CD4-positive, alpha-beta memory T cell (primary cell): Measurements from ENCODE around the gene CHD5. TPM values are rescaled to one million over a fixed set of nuclear protein-coding genes. Genes with fewer than 3 reads are reported as not detected.
"Not testable (repeated sequence)": the region's sequence is repeated elsewhere in the genome, so short reads cannot be mapped to it uniquely, and the experiment has no call there.

Experiments used
- CTCF ChIA-PET: fragments of 350-600 bp; sonication (Branson Sonifier 250); formaldehyde crosslinking; loops from one replicate; lab custom pipeline; 2021; ENCODE audit warnings: inconsistent platforms; ENCODE audit not compliant: partially characterized antibody; lab: Charles Lee
- POLR2A ChIA-PET: fragments of 350-600 bp; sonication (Branson Sonifier 250); formaldehyde crosslinking; loops from one replicate; lab custom pipeline; 2021; ENCODE audit not compliant: partially characterized antibody; lab: Charles Lee
- DNase-seq, 5 donors: peaks; one replicate each; pipeline versions ENCODE4 v3.0.0 to v3.0.0-alpha.2; 2020 to 2022; ENCODE audit warnings: mixed read lengths in 1 of 5
- H3K27ac ChIP-seq: one replicate; pipeline ENCODE4 v1.7.0; 2013; ENCODE audit warnings: low read depth, low read length
- H3K27me3 ChIP-seq: 2 replicates; pipeline ENCODE4 v1.7.0; 2013; ENCODE audit warnings: mild to moderate bottlenecking, low read length, moderate library complexity; ENCODE audit not compliant: insufficient read depth
- H3K36me3 ChIP-seq: 2 replicates; pipeline ENCODE4 v1.7.0; 2013; ENCODE audit warnings: mild to moderate bottlenecking, low read length, moderate library complexity; ENCODE audit not compliant: insufficient read depth
- H3K4me1 ChIP-seq: 2 replicates; pipeline ENCODE4 v1.7.0; 2013; ENCODE audit warnings: mild to moderate bottlenecking, low read length, moderate library complexity; ENCODE audit not compliant: insufficient read depth
- H3K4me3 ChIP-seq, 2 donors: one replicate each; pipeline ENCODE4 v1.7.0; 2013; ENCODE audit warnings: low read length in 2 of 2, mild to moderate bottlenecking in 1 of 2
- H3K9me3 ChIP-seq, 2 donors: one replicate each; pipeline ENCODE4 v1.7.0; 2013; ENCODE audit warnings: low read length in 2 of 2, control low read depth in 1 of 2; ENCODE audit not compliant: control insufficient read depth in 1 of 2
- H3K27ac Mint-ChIP-seq, 7 donors: one replicate each; pipeline ENCODE4 v1.8.0; 2020 to 2021; ENCODE audit warnings: mixed read lengths in 7 of 7, mild to moderate bottlenecking in 6 of 7, inconsistent platforms in 3 of 7, moderate library complexity in 3 of 7
- H3K27me3 Mint-ChIP-seq, 2 donors: one replicate each; pipeline ENCODE4 v1.8.0; 2020 to 2021; ENCODE audit warnings: mixed read lengths in 2 of 2
- H3K36me3 Mint-ChIP-seq, 2 donors: one replicate each; pipeline ENCODE4 v1.8.0; 2020 to 2021; ENCODE audit warnings: mixed read lengths in 2 of 2, inconsistent platforms in 1 of 2, mild to moderate bottlenecking in 1 of 2
- H3K4me1 Mint-ChIP-seq, 4 donors: one replicate each; pipeline ENCODE4 v1.8.0; 2020 to 2021; ENCODE audit warnings: mixed read lengths in 4 of 4, mild to moderate bottlenecking in 1 of 4
- H3K4me3 Mint-ChIP-seq, 8 donors: one replicate each; pipeline ENCODE4 v1.8.0; 2020 to 2021; ENCODE audit warnings: mixed read lengths in 8 of 8, mild to moderate bottlenecking in 7 of 8, moderate library complexity in 6 of 8, inconsistent platforms in 3 of 8
- H3K9me3 Mint-ChIP-seq, 8 donors: one replicate each; pipeline ENCODE4 v1.8.0; 2020 to 2021; ENCODE audit warnings: mixed read lengths in 8 of 8, mild to moderate bottlenecking in 5 of 8, inconsistent platforms in 3 of 8, moderate library complexity in 1 of 8
- intact Hi-C: fragments of 100-400 bp; cut with micrococcal nuclease; formaldehyde crosslinking; loops from one replicate; pipeline ENCODE4 v1.15.1; 2023
- polyA plus RNA-seq, 2 donors: library from polyadenylated mRNA; unstranded; fragments of 300-500 nt; fragmentation: Illumina TruSeq; gene quantifications; one replicate each; pipeline ENCODE4 v1.2.3, GENCODE V29; 2021
- total RNA-seq, 2 experiments: library from RNA; stranded (reverse); gene quantifications; one replicate each; pipeline ENCODE4 v1.2.3, GENCODE V29; 2021

The CHD5 gene
- total and polyA plus RNA-seq, 4 experiments from 2014 or later = 0.06 to 0.17 TPM; not detected in 2

DNA sequence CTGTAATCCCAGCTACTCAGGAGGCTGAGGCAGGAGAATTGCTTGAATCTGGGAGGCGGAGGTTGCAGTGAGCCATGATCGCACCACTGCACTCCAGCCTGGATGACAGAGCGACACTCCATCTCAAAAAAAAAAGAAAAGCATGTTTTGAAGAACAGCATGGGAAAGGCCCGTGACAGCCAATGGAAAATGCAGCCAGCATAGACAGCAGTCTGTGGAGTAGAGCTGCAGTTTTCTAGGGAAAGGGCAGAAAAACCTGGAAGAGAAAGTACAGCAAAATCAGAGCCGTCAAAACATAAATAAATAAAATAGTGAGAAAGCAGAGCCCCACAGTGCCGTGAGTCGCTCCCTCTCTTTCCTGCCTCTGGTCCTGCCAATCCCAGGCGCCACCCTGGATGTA, 103.1 kb downstream of the CHD5 start:
- peaks cover 63% of the 10 kb centered on the region for H3K36me3 ChIP-seq
- H3K9me3 Mint-ChIP-seq, H3K27ac ChIP-seq, H3K4me1 ChIP-seq, intact Hi-C loops, H3K4me3 Mint-ChIP-seq, H3K27me3 ChIP-seq, H3K4me1 Mint-ChIP-seq, POLR2A ChIA-PET, DNase-seq, H3K4me3 ChIP-seq, H3K9me3 ChIP-seq, CTCF ChIA-PET, H3K27me3 Mint-ChIP-seq: not testable (repeated sequence)
- H3K27ac Mint-ChIP-seq = peak overlapping the region in 1 of 7 donors; percentile 18
- peaks cover 32 to 67% of the 10 kb centered on the region in 2 donors for H3K36me3 Mint-ChIP-seq

DNA sequence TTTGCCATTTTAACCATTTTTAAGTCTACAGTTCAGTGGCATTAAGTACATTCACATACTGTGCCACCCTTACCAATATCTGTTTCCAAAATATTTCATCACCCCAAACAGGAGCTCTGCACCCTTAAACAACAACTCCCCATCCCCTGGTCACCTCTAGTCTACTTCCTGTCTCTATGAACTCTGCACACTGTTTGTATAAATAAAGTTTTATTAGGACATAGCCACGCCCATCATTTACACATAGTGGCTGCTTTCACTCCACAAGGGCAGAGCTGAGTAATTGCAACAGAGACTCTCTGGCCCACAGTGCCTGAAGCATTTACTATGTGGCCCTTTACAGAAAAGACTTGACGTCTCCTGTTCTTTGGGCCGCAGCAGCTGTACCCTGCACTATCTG, 104.4 kb downstream of the CHD5 start:
- peaks cover 55% of the 10 kb centered on the region for H3K36me3 ChIP-seq
- no peaks in the 10 kb centered on the region for H3K4me1 ChIP-seq
- Mint-ChIP-seq H3K9me3 (no peaks in the 10 kb centered on the region), H3K4me3 (no peak overlapping the region), H3K27me3 (no peaks in the 10 kb centered on the region), H3K36me3 (peaks cover 27 to 57% of the 10 kb centered on the region in 2 donors), H3K4me1 (peaks cover 0 to 6% (median 0%) of the 10 kb centered on the region in 4 donors), H3K27ac (peak overlapping the region in 1 of 7 donors; percentile 50)
- no peaks in the 10 kb centered on the region for H3K27me3 ChIP-seq
- no peak overlapping the region for H3K4me3 ChIP-seq
- ChIA-PET POLR2A (interaction anchor here (0.6 kb wide), 2 partner anchors 48 to 243 kb away, joined by 3 read pairs; no protein-coding TSS in a partner anchor), CTCF (no interaction called here)
- no peak overlapping the region for H3K27ac ChIP-seq
- no peak for DNase-seq
- intact Hi-C loops = no loop called here
- no peaks in the 10 kb centered on the region for H3K9me3 ChIP-seq

DNA sequence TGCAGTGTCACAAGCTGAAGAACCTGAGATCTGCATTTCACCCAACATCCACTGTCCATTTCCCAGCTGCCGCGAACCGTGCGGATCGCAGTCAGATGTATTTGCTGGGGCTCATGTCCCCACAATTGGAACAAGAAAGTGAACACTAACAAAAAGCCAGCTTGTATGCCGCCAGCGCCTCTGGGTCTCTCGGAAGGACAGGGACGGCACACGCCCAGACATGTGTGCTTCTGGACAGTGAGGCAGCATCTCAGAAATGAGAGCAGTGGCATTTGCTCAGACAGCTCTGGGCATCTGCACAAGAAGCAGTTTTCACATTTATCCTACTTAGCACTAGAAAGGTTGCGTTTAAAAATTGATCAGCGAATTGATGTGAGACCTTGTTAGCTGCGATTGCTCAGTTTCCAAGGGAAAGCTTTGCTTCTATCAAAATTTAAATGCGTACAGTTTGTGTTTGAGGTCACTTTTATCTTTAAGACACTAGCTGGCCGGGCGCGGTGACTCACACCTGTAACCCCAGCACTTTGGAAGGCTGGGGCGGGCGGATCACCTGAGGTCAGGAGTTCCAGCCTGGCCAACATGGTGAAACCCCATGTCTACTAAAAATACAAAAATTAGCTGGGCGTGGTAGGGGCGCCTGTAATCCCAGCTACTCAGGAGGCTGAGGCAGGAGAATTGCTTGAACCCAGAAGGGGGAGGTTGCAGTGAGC, 105.8 kb downstream of the CHD5 start:
- no peaks in the 10 kb centered on the region for H3K27me3 Mint-ChIP-seq
- no peaks in the 10 kb centered on the region for H3K9me3 Mint-ChIP-seq
- intact Hi-C loops = no loop called here
- no peak overlapping the region for H3K27ac ChIP-seq
- no peaks in the 10 kb centered on the region for H3K27me3 ChIP-seq
- no peak overlapping the region for H3K4me3 Mint-ChIP-seq
- no peak overlapping the region for H3K4me3 ChIP-seq
- no peaks in the 10 kb centered on the region for H3K4me1 ChIP-seq
- no peak overlapping the region for H3K27ac Mint-ChIP-seq
- ChIA-PET CTCF (no interaction called here), POLR2A (interaction anchor here (1.3 to 1.7 kb wide), 2 partner anchors 48 to 80 kb away, joined by 4 to 6 read pairs; no protein-coding TSS in a partner anchor)
- H3K36me3 Mint-ChIP-seq = peaks cover 21 to 53% of the 10 kb centered on the region in 2 donors
- peaks cover 49% of the 10 kb centered on the region for H3K36me3 ChIP-seq
- DNase-seq = no peak
- H3K4me1 Mint-ChIP-seq = peaks cover 0 to 3% (median under 1%) of the 10 kb centered on the region in 4 donors
- H3K9me3 ChIP-seq = no peaks in the 10 kb centered on the region

DNA sequence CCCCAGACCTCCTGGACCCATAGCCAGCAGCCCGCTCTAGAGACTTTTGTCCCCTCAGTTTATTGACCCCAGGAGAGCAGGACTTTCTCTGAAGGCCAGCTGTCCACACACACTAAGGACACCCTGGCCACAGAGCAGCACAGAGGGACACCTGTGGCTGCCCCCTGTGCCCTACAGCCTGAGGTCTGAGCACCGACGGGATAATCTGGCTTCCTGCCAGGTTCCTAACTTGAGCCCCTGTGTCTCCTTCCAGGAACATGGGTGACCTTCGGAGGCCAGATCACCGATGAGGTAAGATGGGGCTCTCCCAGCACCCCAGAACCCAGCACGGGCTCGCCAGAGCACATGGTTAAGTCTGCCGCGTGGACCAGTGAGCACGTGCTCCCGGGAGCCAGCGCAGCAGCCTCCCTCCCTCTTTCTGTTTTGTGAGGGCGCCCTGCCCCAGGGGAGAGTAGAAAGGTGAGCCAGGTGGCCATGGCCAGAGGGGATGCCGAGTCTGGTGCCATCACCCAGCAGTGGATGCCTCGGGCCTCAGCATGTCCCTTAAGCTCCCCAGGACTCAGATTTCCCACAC, 106.6 kb downstream of the CHD5 start:
- no peaks in the 10 kb centered on the region for H3K4me1 ChIP-seq
- H3K27me3 ChIP-seq = no peaks in the 10 kb centered on the region
- ChIA-PET POLR2A (interaction anchor here (1.7 kb wide), 1 partner anchor 80 kb away, joined by 6 read pairs; no protein-coding TSS in a partner anchor), CTCF (no interaction called here)
- H3K36me3 Mint-ChIP-seq = peaks cover 20 to 52% of the 10 kb centered on the region in 2 donors
- no peak overlapping the region for H3K4me3 Mint-ChIP-seq
- peaks cover 0 to 3% (median under 1%) of the 10 kb centered on the region in 4 donors for H3K4me1 Mint-ChIP-seq
- no peak for DNase-seq
- H3K36me3 ChIP-seq = peaks cover 49% of the 10 kb centered on the region
- intact Hi-C loops = no loop called here
- H3K4me3 ChIP-seq = no peak overlapping the region
- H3K27me3 Mint-ChIP-seq = no peaks in the 10 kb centered on the region
- no peak overlapping the region for H3K27ac ChIP-seq
- H3K9me3 ChIP-seq = no peaks in the 10 kb centered on the region
- no peaks in the 10 kb centered on the region for H3K9me3 Mint-ChIP-seq
- H3K27ac Mint-ChIP-seq = no peak overlapping the region

DNA sequence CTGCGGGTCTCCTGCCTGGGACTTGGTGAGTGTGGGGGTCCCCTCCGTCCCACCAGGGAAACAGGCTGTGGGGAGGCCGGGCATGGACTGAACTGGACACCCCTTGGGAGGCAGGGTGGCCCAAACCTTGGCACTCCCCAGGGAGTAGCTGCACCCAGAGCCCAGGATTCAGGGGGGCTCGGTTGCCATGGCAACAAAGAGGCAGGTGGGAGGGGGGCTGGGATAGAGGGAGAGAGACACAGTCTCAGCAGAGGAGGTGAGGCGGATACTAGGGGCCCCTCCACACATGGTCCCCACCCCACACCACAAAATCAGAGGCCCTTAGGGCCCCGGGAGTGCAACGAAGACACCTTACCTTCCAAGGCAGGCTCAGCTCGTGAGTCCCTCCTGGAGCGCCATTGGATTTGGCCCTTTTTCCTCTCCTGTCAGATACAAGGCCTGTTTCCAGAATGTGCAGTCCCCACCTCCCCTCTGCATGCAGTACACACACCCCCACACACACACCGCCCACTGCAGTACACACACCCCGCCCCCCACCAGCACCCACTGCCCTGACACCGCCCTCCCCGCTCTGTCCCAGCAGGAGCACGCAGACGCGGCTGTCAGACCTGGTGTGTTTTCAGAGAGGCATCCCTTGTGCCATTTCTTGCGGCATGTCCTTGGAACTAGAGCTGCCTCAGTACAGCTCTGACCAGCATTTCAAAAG, 107.2 kb downstream of the CHD5 start:
- H3K4me1 Mint-ChIP-seq = peaks cover 0 to 3% (median under 1%) of the 10 kb centered on the region in 4 donors
- POLR2A ChIA-PET = interaction anchor here (1.7 kb wide), 1 partner anchor 79 kb away, joined by 6 read pairs; no protein-coding TSS in a partner anchor
- DNase-seq = no peak
- H3K27ac ChIP-seq = no peak overlapping the region
- peaks cover 16 to 46% of the 10 kb centered on the region in 2 donors for H3K36me3 Mint-ChIP-seq
- no peaks in the 10 kb centered on the region for H3K27me3 ChIP-seq
- no peaks in the 10 kb centered on the region for H3K27me3 Mint-ChIP-seq
- H3K4me1 ChIP-seq = no peaks in the 10 kb centered on the region
- no peak overlapping the region for H3K27ac Mint-ChIP-seq
- CTCF ChIA-PET = no interaction called here
- H3K4me3 ChIP-seq = no peak overlapping the region
- H3K9me3 ChIP-seq = no peaks in the 10 kb centered on the region
- H3K36me3 ChIP-seq = peaks cover 49% of the 10 kb centered on the region
- no peaks in the 10 kb centered on the region for H3K9me3 Mint-ChIP-seq
- intact Hi-C loops = no loop called here
- no peak overlapping the region for H3K4me3 Mint-ChIP-seq

DNA sequence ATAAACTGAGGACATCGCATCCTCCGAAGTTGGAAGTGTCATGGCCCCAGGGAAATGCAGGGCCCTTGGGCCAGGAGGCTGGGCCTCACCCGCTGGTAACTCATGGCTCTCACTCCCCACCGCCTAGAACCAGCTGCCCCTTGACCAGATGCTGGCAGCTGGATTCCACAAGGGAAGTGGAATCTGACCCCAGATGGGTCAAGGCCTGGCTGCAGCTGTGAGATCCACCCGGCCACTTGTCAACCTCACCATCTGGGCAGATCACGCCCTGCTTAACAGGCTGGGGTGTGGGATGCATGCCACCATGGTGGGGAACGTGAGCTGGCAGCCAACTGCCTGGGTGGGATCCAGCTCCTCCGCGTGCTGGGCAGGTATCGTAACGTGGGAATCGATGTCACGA, 108.9 kb downstream of the CHD5 start:
- H3K4me1 ChIP-seq = no peaks in the 10 kb centered on the region
- ChIA-PET POLR2A (no interaction called here), CTCF (no interaction called here)
- no peaks in the 10 kb centered on the region for H3K9me3 ChIP-seq
- Mint-ChIP-seq H3K9me3 (no peaks in the 10 kb centered on the region), H3K4me1 (peaks cover 0 to 5% (median 2%) of the 10 kb centered on the region in 4 donors), H3K4me3 (no peak overlapping the region), H3K27ac (no peak overlapping the region), H3K27me3 (no peaks in the 10 kb centered on the region), H3K36me3 (peaks cover 15 to 42% of the 10 kb centered on the region in 2 donors)
- intact Hi-C loops = no loop called here
- DNase-seq = no peak
- no peak overlapping the region for H3K27ac ChIP-seq
- H3K4me3 ChIP-seq = no peak overlapping the region
- no peaks in the 10 kb centered on the region for H3K27me3 ChIP-seq
- H3K36me3 ChIP-seq = peaks cover 53% of the 10 kb centered on the region

DNA sequence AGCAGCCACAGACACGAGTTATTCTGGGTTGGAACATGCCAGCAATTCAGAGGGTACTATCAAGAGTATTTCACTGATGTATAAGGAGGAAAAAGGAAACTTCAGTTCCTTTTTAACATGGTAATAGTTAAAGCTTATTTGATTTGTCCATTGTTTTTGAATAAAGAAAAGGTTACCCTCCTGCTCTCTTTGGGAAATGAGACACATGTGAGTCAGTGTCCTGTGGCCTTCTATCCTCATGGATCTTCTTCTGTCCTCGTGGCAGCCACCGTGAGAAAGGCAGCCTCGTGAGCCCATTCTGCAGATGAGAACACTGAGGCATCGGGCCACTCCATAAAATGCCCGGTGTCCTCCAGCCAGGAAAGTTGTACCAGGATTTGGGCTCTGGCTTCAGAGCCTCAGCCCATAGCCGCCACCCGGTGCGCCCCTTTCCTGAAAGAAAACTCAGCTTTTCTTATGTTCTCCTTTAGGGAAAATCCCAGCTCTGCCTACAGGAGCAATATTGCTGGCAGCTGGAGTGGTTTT, 109.6 kb downstream of the CHD5 start:
- intact Hi-C loops = no loop called here
- Mint-ChIP-seq H3K4me3 (no peak overlapping the region), H3K36me3 (peaks cover 11 to 36% of the 10 kb centered on the region in 2 donors), H3K9me3 (no peaks in the 10 kb centered on the region), H3K27me3 (no peaks in the 10 kb centered on the region), H3K27ac (no peak overlapping the region), H3K4me1 (peaks cover 0 to 5% (median 1%) of the 10 kb centered on the region in 4 donors)
- Histone ChIP-seq H3K9me3 (no peaks in the 10 kb centered on the region), H3K36me3 (peaks cover 53% of the 10 kb centered on the region), H3K4me1 (no peaks in the 10 kb centered on the region), H3K4me3 (no peak overlapping the region), H3K27me3 (no peaks in the 10 kb centered on the region), H3K27ac (no peak overlapping the region)
- ChIA-PET CTCF (no interaction called here), POLR2A (no interaction called here)
- no peak for DNase-seq
